GM18519 (cell line): ENCODE measurements around the gene EFNA2.
"Not testable (repeated sequence)": the region's sequence is repeated elsewhere in the genome, so short reads cannot be mapped to it uniquely, and the experiment has no call there.

Experiments
- ATAC-seq: cut with Tn5 transposase; IDR thresholded peaks from one replicate; pipeline ENCODE4 v1.9.1; 2021; ENCODE audit warnings: mild to moderate bottlenecking, moderate library complexity; ENCODE audit not compliant: unreplicated experiment, low FRiP score

EFNA2 gene

DNA sequence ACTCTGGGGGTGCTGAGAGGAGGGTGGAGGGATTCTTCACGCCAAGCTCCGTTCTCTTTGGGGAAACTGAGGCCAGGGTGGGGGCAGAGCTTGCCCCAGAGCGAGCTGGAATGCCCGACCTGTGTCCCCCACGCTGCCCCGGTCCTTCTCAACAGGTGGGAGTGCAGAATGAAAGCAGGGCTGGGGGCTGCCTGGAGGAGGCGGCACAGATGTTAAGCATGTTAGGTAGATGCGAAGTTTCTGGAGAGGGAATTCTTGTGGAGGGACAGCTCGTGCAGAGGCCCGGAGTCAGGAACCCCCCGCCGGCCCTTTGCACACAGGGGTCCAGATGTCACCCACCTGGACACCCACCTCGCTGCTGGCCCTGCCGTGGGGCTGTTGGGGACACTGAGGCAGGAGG, 9.0 kb downstream of the EFNA2 start:
- ATAC-seq = no peak

DNA sequence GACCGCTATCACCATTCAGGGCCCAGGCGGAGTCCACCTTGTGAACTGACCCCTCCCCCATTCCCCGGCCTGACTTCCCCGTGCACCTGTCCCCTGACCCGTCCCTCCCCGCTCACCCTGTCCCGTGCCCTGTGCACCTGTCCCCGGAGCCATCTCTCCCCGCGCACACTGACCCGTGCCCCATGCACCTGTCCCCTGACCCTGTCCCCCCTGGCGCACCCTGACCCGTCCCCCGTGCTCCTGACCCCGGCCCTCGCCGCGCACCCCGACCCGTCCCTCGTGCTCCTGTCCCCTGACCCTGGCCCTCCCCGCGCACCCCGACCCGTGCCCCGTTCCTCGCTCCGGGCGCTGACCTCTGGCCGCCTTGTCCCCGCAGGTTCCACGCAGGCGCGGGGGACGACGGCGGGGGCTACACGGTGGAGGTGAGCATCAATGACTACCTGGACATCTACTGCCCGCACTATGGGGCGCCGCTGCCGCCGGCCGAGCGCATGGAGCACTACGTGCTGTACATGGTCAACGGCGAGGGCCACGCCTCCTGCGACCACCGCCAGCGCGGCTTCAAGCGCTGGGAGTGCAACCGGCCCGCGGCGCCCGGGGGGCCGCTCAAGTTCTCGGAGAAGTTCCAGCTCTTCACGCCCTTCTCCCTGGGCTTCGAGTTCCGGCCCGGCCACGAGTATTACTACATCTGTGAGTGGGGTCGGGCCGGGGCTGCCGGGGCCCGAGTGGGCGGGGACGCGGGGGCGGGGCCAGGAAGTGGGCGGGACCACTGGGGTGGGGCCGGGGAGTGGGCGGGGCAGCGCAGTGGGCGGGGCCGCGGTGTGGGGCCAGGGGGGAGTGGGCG, 9.7 kb downstream of the EFNA2 start:
- ATAC-seq = no peak

DNA sequence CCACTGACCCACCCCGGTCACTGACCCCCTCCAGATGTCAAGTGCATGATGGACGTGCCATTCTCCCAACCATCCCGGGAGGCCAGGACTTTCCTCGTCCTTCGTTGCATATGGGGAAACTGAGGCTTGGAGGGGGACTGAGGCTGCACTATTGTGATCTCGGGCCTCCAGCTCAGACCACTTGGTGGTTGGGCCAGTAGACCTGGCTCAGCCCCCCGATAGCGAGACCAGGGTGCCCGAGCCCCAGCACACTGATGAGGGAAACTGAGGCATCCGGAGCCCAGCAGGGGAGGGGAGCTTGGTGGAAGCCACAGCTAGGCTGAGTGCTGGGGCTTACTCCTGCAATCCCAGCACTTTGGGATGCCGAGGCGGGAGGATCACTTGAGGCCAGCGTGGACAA, 10.4 kb downstream of the EFNA2 start:
- no peak for ATAC-seq

DNA sequence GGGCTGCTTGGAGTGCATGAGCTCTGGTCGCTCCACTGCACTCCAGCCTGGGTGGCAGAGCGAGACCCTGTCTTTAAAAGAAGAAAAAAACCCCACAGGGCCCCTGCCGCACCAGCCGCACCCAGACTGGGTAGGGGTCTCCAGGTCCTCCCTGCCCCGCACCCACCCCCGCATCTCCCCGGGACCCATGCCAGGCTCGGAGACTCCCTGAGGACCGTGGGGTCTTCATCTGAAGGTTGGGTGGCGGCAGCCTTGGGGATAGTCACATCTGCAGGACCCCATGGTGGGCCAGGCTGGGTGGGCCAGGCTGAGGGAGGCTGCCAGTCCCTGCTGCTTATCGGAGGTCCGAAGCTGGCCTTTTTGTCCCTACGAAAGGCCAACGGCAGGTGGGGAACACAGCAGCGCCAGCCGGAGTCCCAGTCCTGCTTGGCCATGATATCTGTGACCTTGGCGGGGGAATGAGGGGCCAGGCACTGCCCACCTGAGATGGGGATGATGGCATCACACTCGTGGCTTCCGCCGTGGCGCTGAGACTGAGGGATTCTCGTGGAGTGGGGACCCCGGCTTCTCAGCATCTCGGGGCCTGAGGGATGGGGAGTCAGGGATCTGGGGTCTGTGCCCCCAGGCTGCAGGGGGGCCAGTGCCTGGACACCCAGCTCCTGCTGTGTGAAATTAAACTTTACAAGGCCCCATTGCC, 11.1 kb downstream of the EFNA2 start:
- ATAC-seq = no peak

DNA sequence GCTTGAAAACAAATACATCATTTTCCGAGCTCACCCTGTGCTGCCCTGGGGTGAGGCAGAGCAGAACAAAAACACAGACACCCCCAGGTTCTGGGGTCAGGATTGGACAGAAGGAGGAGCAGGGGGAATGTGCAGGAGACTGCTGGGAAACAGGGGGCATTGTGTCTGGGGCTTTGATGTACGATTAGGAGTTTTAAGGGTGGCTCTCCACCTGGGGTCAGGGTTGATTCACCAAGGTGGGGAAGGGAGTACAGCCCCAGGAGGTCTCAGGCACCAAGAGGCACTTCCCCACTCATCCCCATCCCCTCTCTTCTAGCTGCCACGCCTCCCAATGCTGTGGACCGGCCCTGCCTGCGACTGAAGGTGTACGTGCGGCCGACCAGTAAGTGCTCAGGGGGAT, 12.6 kb downstream of the EFNA2 start:
- no peak for ATAC-seq

DNA sequence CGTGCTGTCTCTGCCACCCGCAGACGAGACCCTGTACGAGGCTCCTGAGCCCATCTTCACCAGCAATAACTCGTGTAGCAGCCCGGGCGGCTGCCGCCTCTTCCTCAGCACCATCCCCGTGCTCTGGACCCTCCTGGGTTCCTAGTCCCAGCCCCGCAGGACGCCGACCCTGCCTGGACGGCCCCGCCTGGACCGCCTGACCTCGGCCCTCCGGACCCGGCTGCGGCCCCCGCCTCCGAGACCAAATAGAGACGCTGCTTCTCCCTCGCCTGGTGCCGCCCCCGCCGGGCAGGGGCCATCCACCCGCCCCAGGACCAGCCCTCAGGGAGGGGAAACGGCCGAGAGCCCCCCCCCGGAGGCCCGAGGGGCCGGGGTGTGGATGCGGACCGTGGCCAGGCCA, 14.1 kb downstream of the EFNA2 start:
- no peak for ATAC-seq

DNA sequence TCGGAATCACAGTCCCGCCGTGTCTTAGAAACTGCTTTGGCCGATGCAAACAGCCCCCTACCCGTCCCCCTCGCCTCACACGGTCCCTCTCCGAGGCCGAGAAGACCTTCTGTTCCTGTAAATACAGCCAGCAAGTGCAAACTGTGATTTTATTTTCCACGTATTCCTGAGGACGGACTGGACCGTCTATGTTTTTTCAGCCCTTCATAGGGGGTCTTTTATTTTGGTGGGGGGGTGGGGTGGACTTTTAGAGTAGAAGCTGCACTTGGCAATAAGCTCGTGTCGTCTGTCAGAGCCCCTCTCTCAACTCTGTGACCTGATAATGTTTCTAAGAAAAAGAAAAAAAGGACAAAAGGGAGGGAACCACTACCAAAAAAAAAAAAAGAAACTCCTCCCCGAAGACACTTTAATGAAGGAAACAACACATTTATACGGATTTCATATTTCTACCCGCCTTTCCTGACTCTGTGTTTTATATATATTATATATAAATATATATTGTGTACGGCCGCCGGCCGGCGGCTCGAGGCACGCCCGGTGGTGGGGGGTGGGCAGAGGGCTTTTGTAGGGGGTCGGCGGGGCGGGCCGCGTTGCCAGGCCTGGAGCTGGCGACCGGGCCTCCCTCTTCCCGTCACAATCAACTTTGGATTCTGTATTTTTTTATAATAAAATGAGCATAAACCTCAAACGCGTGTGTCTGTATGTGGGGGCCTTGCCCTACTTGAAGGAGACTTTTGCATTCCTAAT, 15.2 kb downstream of the EFNA2 start:
- ATAC-seq = no peak

DNA sequence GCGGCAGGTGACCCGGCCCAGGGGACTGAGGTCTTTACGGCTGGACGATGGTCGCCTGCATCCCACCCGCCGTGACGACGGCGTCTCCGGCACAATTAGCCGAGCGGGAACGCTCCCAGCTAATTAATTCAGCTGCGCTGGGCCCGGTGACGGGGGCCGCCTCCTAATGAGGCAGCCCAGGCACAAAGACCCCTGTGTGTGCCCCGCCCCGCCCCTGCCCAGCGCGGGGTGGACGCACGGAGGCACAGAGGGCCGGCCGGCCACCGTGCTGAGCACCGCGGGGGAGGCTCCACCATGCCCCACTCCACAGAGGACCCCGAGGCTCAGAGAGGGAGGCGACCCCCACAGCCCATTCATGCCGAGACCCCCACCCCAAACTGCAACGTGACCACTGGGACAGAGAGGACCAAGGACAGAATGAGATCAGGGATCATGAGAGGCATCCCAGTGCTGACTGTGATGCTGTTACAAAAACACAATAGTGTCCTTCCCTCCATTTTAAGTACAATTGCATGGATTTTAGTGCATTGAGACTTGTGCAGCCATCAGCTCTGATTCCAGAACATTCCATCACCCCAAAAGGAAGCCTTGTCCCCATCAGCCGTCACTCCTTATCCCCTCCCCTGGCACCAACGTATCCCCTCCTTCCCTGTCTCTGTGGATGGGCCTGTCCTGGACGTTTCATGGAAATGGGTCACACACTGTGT, 17.0 kb downstream of the EFNA2 start:
- no peak for ATAC-seq

DNA sequence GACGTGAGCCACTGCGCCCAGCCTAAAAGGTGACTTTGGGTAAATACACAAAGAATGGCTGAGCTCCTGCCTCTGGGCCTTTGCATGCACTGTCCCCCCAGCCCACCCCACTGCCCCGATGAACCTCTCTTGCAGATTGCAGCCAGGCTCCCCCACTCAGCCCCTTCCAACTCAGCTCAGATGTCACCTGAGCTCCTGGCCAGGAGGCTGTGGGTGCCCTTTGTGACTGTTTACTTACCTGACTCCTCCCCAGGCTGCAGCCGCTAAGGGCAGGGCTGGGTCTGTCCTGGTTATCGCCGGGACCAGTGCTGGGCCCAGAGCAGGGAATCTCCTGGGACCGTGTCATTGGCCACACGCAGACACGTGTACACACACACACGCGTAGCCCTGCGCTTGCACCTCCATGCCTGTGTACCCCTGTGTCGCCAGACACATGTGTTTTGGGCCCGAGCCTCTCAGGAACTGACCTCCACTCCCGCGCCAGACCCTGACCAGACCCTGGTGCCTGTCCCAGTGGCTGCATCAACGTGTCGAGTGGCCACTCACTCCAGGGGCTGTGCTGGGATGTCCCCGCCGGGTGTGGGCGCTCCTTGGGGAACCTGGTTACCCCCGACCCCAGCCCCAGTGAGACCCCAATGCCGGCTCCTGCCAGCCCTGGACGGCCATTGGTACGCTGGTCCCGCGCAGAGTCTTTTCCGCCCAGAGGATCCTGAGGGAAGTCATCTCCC, 18.7 kb downstream of the EFNA2 start:
- no peak for ATAC-seq

DNA sequence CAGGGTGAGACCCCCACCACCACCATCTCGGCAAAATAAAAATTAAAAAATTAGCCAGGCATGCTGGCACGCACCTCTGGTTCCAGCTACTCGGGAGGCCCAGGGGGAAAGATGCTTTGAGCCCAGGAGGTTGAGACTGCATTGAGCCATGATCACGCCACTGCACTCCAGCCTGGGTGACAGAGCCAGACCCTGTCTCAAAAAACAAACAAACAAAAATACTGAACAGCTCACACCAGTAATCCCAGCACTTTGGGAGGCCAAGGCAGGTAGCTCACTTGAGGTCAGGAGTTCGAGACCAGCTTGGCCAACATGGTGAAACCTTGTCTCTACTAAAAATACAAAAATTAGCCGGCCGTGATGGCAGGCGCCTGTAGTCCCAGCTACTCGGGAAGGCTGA, 19.7 kb downstream of the EFNA2 start:
- ATAC-seq = not testable (repeated sequence)

DNA sequence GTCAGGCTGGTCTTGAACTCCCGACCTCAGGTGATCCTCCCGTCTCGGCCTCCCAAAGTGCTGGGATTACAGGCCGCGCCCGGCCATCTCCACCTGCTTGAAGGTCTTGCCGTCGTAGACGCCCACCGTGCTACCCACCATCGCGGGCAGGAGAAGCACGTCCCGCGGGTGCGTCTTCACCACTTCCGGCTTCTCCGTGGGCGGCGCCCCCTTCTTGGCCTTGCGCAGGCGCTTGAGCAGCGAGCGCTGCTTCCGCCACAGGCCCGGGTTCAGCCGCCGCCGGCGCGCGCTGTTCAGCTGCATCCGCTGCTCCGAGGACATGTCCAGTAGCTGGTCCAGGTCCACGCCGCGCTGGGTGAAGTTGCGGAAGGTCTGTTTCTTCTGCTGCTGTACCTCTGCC, 21.6 kb downstream of the EFNA2 start:
- no peak for ATAC-seq

DNA sequence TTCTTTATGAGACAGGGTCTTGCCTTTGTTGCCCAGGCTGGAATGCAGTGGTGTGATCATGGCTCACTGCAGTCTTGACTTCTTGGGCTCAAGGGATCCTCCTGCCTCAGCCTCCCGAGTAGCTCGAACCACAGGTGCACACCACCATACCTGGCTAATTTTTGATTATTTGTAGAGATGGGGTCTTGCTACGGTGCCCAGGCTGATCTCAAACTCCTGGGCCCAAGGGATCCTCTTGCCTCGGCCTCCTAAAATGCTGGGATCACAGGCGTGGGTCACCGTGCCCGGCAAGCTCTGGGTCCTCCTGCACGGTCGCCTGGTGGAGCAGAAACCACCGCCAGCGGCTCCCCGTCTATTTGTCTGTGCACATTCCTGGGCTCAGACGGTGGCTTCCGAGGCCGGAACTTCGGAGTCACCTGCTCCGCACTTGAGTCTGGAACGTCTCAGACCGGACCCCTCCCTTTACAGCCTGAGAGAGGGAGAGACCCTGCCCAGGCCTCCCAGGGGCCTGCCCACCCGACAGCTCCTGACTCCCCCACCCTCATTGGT, 22.2 kb downstream of the EFNA2 start:
- no peak for ATAC-seq

DNA sequence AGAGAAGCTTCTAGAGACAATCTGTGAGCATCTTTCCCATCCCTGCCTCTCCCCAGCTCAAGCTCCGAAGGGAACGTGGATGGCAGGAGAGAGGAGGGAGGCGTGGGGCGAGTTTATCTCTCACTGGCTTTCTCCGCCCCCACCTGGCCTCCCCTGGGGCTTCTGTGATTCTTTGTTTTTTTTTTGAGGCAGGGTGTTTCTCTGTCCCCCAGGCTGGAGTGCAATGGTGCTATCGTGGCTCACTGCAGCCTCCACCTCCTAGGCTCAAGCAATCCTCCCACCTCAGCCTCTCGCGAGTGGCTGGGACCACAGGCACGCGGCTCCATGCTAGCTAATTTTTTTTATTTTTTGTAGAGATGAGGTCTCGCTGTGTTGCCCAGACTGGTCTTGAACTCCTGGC, 23.0 kb downstream of the EFNA2 start:
- no peak for ATAC-seq

DNA sequence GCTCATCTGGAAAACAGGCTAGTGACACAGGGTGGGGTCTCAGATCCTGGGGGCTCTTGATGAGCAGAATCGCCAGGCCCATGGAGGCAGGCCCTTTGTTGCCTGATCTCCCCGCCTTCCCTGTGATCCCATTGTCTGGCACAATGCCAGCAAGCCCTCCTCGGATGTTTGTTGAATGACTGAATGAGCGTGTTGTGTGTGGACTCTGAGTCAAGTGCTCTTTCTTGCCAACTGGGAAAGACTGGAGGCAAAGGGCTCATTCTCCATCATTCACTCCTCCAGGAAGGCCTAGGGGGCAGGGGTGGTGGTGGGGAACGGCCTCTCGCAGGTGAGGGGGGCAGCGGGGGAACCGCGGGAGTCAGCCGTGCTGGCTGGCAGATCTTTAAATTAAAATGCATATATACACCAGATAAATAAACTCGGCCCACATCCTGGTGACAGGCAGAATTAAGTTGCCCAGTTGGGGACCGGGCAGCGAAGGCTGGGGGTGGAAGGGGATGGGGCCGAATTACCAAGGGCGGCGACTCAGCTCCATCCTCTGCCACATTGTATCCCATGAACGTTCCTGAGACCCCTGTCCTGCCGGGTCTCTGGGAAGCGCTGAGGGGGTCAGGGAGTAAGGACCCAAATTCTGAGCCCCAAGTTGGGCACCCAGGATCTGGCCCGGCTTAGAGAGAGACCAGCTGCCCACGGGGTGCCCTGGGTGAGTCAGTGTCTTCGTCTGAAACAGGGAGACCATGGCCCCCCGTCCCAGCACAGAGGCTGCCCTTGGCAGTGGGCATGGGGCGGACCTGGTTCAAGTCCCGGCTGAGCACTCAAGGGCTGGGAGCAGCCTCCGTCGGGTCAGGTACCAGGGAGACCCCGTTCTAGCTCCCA, 24.5 kb downstream of the EFNA2 start:
- ATAC-seq = no peak

DNA sequence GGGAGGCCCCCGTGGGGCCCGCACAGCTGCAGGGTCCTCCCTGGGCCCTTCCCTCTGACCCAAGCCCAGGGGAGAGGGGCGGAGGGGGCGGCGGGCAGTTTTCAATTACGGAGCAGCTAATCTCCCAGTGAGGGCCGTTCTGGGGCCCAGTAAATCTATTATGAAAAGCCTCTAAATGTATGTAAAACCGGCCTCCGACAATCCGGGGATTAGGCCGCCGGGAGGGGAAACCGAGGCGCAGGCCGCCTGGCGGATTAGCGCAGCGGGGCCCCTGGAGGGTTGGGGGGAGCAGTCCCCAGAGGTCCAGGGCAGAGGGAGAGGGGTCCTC, 25.1 kb downstream of the EFNA2 start:
- no peak for ATAC-seq

DNA sequence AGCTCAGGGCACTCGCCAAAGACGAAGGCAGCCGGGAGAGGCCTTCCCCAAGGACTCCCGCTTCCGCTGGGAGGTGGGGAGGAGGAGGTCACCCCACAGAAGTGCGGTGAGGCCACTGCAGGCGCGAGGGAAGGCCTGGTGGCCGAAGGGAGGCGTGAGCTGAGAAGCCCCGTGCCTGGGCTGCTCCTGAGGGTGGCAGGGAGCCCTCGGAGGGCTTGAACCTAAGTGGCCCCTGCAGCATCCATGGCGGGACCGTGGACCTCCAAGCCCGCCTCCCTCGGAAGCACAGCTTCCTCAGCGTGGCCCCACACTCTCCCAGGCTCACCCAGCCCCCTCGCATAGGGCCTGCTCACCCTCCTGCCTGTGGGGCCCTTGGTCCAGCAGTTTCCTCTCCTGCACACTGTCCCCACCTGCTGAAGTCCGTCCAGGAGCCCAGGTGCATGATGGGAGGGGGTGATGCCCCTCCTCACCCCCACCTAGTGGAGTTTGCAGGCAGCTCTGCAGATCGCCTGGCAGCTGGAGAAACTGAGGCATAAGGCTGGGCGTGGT, 25.9 kb downstream of the EFNA2 start:
- no peak for ATAC-seq

DNA sequence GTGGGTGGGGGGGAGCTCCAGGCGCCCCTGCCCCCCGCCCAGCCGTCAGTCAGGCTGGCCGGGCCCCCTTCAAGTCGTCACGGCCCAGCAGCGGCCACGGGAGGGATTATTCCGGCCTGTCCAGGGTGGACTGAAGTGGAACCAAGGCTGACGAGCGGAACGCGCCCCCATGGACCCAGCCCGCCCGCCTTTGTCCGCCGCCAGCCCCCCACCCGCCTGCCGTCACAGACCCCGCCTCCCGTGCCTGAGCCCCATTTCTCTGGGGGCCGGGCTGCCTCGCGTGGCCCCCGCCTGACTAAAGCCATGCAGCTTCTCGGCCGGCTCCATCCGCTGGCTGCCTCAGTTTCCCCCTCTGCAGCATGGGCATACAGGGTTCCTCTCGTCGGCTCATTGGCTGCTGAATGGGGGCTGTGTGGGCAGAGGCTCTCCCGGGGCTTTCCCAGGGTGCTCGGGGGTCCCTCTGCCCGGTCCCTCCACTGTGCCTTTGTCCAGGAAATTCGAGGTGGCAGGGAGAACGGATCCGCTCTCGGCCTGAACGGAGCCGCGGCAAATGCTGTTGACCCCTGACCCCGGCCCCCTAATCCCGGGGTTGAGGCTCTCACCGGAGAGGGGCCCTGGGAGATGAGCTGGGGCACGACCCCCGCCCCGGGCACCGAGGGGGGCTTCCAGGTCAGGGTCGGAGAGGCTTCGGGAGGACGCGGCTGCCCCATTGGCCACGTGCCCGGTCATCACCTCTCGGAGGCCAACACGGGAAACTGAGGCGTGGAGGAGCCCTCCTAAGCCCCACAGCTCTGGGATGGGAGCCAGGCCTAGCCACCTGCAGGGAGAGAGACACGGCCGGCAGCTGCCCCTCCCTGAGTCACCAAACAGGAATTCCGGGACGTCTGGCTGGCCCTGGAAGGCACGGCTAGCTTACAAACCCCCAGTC, 27.4 kb downstream of the EFNA2 start:
- no peak for ATAC-seq
